Spinal cord (tissue), 10 donors: ENCODE results near the gene FOXL1. TPM values are rescaled to one million over a fixed set of nuclear protein-coding genes. Genes with fewer than 3 reads are reported as not detected.
A peak's percentile ranks its signal among the peaks of the same experiment; 100 is the strongest.

ENCODE experiments used
- DNase-seq, 6 donors: peaks; one replicate each; pipeline versions ENCODE4 v3.0.0 to v3.0.0-alpha.2; 2013 to 2015; ENCODE audit warnings: low spot score in 6 of 6, low read depth in 4 of 6
- H3K27ac ChIP-seq: one replicate; pipeline ENCODE4 v1.5.1; 2013; ENCODE audit warnings: low read depth, low read length, control low read depth
- H3K27me3 ChIP-seq: one replicate; pipeline ENCODE4 v1.6.1; 2013; ENCODE audit warnings: low read length; ENCODE audit not compliant: control insufficient read depth, insufficient read depth
- H3K36me3 ChIP-seq: one replicate; pipeline ENCODE4 v1.6.1; 2013; ENCODE audit warnings: low read length; ENCODE audit not compliant: control insufficient read depth, insufficient read depth
- H3K4me1 ChIP-seq: one replicate; pipeline ENCODE4 v1.6.1; 2013; ENCODE audit warnings: low read length; ENCODE audit not compliant: control insufficient read depth, insufficient read depth
- H3K4me3 ChIP-seq: one replicate; pipeline ENCODE4 v1.5.1; 2013; ENCODE audit warnings: low read depth, low read length, control low read depth
- H3K9me3 ChIP-seq: one replicate; pipeline ENCODE4 v1.6.1; 2013; ENCODE audit warnings: low read length; ENCODE audit not compliant: control insufficient read depth, insufficient read depth
- WGBS: methylation state at CpG from one replicate; pipeline ENCODE4 v1.1.5; 2013; ENCODE audit warnings: missing lambda C conversion rate; ENCODE audit not compliant: insufficient coverage; 5-methylcytosine and 5-hydroxymethylcytosine counted together
- polyA plus RNA-seq, 2 donors: library from polyadenylated mRNA; unstranded; fragments of 120-200 nt; gene quantifications; one replicate each; pipeline ENCODE4 v1.2.1, GENCODE V29; 2013; ENCODE audit not compliant: insufficient read length in 2 of 2
- total RNA-seq, 2 donors: library from RNA; depleted of rRNA in 1 of 2; stranded (reverse); fragments of 120-200 nt in 1 of 2; fragments of >200 nt in 1 of 2; gene quantifications; one replicate each; pipeline versions ENCODE4 v1.2.3 to v1.2.4, GENCODE V29; 2013 to 2014
- donor health status: healthy.

Gene FOXL1
- total and polyA plus RNA-seq, 4 donors: 2.2 to 8.9 (median 3.5) TPM

DNA sequence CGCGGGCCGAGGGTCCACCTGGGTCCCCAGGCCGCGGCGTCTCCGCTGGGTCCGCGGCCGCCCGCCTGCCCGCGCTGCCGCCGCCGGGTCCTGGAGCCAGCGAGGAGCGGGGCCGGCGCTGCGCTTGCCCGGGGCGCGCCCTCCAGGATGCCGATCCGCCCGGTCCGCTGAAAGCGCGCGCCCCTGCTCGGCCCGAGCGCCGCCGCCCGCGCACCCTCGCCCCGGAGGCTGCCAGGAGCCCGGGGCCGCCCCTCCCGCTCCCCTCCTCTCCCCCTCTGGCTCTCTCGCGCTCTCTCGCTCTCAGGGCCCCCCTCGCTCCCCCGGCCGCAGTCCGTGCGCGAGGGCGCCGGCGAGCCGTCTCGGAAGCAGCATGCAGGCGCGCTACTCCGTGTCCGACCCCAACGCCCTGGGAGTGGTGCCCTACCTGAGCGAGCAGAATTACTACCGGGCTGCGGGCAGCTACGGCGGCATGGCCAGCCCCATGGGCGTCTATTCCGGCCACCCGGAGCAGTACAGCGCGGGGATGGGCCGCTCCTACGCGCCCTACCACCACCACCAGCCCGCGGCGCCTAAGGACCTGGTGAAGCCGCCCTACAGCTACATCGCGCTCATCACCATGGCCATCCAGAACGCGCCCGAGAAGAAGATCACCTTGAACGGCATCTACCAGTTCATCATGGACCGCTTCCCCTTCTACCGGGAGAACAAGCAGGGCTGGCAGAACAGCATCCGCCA is 11.2 kb upstream of the FOXL1 start:
- H3K9me3 ChIP-seq: no peaks in the 10 kb centered on the region
- H3K27ac ChIP-seq: peak overlapping the region; percentile 80
- peak overlapping the region; percentile 53 for H3K4me3 ChIP-seq
- peaks cover 19% of the 10 kb centered on the region for H3K4me1 ChIP-seq
- peaks cover 81% of the 10 kb centered on the region for H3K27me3 ChIP-seq
- DNase-seq: peak in 1 of 6 donors; percentile 57
- no peaks in the 10 kb centered on the region for H3K36me3 ChIP-seq
- under 1% methylated on average over 88 of the region's 88 CpGs for WGBS

DNA sequence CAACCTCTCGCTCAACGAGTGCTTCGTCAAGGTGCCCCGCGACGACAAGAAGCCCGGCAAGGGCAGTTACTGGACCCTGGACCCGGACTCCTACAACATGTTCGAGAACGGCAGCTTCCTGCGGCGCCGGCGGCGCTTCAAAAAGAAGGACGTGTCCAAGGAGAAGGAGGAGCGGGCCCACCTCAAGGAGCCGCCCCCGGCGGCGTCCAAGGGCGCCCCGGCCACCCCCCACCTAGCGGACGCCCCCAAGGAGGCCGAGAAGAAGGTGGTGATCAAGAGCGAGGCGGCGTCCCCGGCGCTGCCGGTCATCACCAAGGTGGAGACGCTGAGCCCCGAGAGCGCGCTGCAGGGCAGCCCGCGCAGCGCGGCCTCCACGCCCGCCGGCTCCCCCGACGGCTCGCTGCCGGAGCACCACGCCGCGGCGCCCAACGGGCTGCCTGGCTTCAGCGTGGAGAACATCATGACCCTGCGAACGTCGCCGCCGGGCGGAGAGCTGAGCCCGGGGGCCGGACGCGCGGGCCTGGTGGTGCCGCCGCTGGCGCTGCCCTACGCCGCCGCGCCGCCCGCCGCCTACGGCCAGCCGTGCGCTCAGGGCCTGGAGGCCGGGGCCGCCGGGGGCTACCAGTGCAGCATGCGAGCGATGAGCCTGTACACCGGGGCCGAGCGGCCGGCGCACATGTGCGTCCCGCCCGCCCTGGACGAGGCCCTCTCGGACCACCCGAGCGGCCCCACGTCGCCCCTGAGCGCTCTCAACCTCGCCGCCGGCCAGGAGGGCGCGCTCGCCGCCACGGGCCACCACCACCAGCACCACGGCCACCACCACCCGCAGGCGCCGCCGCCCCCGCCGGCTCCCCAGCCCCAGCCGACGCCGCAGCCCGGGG is 10.4 kb upstream of the FOXL1 start:
- no peaks in the 10 kb centered on the region for H3K9me3 ChIP-seq
- WGBS: under 1% methylated on average over 115 of the region's 116 CpGs
- H3K36me3 ChIP-seq: no peaks in the 10 kb centered on the region
- peak overlapping the region; percentile 80 for H3K27ac ChIP-seq
- H3K27me3 ChIP-seq: peaks cover 87% of the 10 kb centered on the region
- H3K4me3 ChIP-seq: peak overlapping the region; percentile 56
- DNase-seq: peak in 1 of 6 donors; percentile 27
- H3K4me1 ChIP-seq: peaks cover 18% of the 10 kb centered on the region

DNA sequence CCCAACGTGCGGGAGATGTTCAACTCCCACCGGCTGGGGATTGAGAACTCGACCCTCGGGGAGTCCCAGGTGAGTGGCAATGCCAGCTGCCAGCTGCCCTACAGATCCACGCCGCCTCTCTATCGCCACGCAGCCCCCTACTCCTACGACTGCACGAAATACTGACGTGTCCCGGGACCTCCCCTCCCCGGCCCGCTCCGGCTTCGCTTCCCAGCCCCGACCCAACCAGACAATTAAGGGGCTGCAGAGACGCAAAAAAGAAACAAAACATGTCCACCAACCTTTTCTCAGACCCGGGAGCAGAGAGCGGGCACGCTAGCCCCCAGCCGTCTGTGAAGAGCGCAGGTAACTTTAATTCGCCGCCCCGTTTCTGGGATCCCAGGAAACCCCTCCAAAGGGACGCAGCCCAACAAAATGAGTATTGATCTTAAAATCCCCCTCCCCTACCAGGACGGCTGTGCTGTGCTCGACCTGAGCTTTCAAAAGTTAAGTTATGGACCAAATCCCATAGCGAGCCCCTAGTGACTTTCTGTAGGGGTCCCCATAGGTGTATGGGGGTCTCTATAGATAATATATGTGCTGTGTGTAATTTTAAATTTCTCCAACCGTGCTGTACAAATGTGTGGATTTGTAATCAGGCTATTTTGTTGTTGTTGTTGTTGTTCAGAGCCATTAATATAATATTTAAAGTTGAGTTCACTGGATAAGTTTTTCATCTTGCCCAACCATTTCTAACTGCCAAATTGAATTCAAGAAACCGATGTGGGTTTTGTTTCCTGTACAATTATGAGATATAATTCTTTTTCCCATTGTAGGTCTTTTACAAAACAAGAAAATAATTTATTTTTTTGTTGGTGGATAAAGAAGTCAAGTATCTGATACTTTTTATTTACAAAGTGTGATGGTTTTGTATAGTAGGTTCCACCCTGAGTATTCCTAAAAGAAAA is 9.4 kb upstream of the FOXL1 start:
- Histone ChIP-seq H3K4me1 (peaks cover 10% of the 10 kb centered on the region), H3K4me3 (peak overlapping the region; percentile 56), H3K9me3 (no peaks in the 10 kb centered on the region), H3K27ac (peak overlapping the region; percentile 73), H3K36me3 (no peaks in the 10 kb centered on the region), H3K27me3 (peaks cover 92% of the 10 kb centered on the region)
- no peak for DNase-seq
- WGBS: 2% methylated on average over 27 of the region's 33 CpGs

DNA sequence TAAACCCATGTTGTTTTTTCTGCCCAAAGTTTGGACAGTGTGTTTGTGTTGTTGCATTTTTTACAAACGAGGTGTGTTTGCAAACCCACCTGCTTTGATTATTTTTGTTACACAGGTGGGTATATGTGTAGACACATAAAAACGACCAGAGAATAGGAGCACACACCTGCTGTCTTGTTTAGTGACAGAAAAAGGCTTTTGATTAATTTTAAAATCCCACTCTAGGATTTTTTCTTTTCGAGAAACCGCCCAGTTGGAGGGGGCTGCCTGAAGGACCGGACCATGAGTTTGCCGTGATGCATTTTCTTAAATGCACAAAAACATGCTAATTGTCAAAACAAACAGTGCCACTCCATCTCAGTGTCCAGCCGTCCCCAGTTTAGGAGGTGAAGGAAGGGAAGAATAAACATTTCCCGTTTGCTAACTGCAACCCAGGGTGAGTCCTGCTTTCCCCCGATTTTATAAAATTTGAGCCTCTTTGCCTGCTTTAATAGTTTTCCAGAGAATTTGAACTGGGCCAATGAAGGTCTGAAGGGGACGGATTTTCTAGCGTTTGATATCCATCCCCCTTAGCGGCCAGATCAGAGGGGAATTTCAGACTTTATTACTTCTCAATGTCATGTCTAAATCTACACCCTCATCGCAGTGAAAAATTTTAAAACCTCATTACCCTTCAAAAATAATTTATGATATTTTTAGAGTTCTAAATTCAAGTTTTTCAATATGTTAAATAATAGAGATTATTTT is 8.5 kb upstream of the FOXL1 start:
- Histone ChIP-seq H3K9me3 (no peaks in the 10 kb centered on the region), H3K27me3 (peaks cover 92% of the 10 kb centered on the region), H3K4me3 (peak overlapping the region; percentile 56), H3K27ac (peak overlapping the region; percentile 64), H3K4me1 (peaks cover 8% of the 10 kb centered on the region), H3K36me3 (no peaks in the 10 kb centered on the region)
- WGBS: 0% methylated on average over 4 of the region's 13 CpGs
- peak in 1 of 6 donors; percentile 7 for DNase-seq

DNA sequence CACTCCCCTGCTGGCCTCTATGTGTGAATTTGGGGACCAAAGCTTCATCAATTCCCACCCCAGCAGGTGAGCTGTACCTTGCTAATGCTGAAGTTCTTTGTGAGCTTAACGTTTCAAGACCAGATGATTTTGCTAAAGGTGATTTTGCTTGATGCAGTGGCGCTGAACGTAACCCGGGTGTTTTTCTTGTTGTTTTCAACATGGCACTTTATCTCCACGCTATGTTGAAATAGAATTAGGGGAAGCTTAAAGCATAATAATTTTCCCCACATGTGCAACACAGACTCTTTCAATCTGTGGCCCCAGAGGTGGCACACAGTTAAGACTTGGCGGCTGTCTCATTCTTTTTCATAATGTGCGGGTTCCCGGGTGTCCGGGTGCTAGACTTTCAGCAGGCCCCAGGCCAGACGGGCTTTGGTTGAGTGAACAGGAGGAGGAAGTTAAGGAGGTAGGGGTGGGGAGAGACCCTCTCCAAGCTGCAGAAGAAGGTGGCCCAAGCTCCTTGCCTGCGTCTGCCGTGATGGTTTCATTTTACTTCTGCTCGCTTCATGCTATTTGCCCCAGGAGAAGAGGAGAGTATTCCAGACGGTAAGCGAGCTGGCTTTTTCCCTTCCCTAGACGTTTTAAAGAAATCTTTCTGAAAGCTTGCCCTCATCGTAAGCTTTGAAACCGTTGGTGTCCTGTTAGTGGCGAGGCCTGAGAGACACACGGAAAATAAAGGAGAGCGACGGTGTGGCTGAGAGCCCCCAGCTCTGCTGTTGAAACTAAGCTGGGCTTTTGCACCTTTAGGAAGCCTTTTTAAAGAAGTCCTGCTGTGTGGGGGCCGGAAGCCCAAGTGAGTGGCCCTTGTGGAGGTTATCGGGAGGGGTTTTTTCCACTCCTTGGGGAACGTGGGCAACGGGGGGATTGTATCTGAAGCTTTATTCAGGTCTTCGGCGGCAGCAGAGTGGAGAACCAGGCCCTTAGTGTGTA is 7.5 kb upstream of the FOXL1 start:
- WGBS: 18% methylated on average over 19 of the region's 28 CpGs
- Histone ChIP-seq H3K27ac (peak overlapping the region; percentile 64), H3K4me3 (peak overlapping the region; percentile 56), H3K4me1 (peaks cover 15% of the 10 kb centered on the region), H3K9me3 (no peaks in the 10 kb centered on the region), H3K36me3 (no peaks in the 10 kb centered on the region), H3K27me3 (peaks cover 92% of the 10 kb centered on the region)
- DNase-seq: peak in 1 of 6 donors; percentile 16

DNA sequence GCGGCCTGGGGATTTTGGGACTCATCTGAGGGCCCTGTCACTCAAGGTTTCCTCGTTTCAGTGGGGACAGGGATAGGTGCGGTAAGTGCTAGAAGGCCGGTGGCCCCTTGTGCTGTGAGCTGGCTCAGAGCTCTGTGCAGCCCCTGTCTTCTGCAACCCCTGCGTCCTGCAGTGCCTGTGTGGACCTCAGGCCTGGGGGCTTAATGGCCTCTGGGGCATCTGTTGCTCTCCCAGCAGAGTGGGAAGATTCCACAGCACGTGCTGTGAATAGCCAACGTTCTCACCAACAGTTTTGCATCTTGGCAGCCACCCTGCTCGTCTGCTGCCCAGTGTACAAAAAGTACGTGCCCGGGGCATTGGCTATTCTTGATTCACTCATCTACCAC is 6.8 kb upstream of the FOXL1 start:
- Histone ChIP-seq H3K4me1 (peaks cover 21% of the 10 kb centered on the region), H3K4me3 (peak overlapping the region; percentile 56), H3K27ac (peak overlapping the region; percentile 8), H3K9me3 (no peaks in the 10 kb centered on the region), H3K27me3 (peaks cover 92% of the 10 kb centered on the region), H3K36me3 (no peaks in the 10 kb centered on the region)
- WGBS: 24% methylated on average over 10 of the region's 10 CpGs
- no peak for DNase-seq

DNA sequence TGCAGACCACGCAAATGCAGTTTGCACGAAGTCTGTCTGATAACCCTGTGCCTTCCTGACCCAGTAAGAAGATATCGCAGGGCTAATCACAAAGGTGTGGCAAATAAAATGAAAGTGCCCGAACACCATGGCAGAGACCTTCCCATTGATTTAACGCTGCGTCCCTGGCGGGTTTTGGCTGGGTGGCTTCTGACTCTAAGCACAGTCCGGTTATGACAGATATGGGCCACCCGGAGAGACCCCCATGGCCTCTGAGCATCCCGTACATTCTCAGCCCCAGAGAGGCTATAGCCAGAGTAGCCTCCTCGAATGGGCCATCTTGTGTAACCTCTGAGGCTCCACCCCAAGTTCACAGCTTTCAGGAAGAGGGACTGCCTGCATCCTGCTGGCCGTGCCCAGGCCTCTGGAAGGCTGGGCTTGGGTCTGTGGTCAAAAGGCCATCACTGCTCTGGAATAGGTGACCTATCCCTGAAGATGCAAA is 6.3 kb upstream of the FOXL1 start:
- Histone ChIP-seq H3K27me3 (peaks cover 94% of the 10 kb centered on the region), H3K27ac (peak overlapping the region; percentile 44), H3K36me3 (no peaks in the 10 kb centered on the region), H3K4me3 (peak overlapping the region; percentile 56), H3K9me3 (no peaks in the 10 kb centered on the region), H3K4me1 (peaks cover 26% of the 10 kb centered on the region)
- DNase-seq: no peak
- WGBS: 32% methylated on average over 12 of the region's 12 CpGs

DNA sequence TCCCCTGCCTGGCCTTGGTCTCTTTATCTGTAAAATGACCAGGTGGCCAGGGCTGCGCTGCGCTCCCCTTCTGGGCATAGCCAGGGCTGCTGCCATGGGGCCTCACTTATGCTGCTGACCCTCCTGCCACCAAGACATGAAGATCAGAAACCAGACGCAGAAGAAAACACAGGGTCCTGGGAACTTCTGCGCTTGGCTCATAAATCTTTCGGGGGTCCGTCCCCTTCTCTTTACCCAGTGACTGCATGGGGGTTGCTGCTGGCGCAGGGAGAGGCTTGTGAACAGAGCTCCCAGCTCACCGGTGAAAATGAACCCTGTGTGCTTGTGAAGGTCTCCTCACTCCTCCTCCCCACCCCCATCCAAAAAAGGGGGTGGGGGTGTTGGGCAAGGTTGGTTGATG is 5.7 kb upstream of the FOXL1 start:
- no peak for DNase-seq
- H3K4me1 ChIP-seq: peaks cover 25% of the 10 kb centered on the region
- 35% methylated on average over 6 of the region's 8 CpGs for WGBS
- peak overlapping the region; percentile 44 for H3K27ac ChIP-seq
- H3K4me3 ChIP-seq: peak overlapping the region; percentile 56
- peaks cover 94% of the 10 kb centered on the region for H3K27me3 ChIP-seq
- no peaks in the 10 kb centered on the region for H3K9me3 ChIP-seq
- no peaks in the 10 kb centered on the region for H3K36me3 ChIP-seq
